K562 (cell line): ENCODE data around the gene ACSL6. TPM values are rescaled to one million over a fixed set of nuclear protein-coding genes. Genes with fewer than 3 reads are reported as not detected.

ENCODE experiments used
- ATAC-seq: fragments of 200-7000 bp; cut with Tn5 transposase; 3 replicates; pipeline ENCODE4 v1.9.1; 2020; ENCODE audit warnings: moderate library complexity
- BruUV-seq: library from RNA; stranded (reverse); fragments of 400-500 nt; replicated peaks from 2 replicates; lab custom pipeline; 2021; lab: Mats Ljungman, UMichigan
- CTCF ChIA-PET: fragments of 300-600 bp; formaldehyde crosslinking; extraction: SDS; loops from one replicate; lab custom pipeline; 2021; ENCODE audit warnings: low intra/inter-chr PET ratio; lab: Yijun Ruan, JAX
- POLR2A ChIA-PET: fragments of 300-600, 350-650 bp; sonication (Branson Sonifier 250); formaldehyde crosslinking; extraction: SDS; loops from one replicate; lab custom pipeline; 2021; ENCODE audit warnings: antibody characterized with exemption, inconsistent platforms; lab: Yijun Ruan, JAX
- DNase-seq, 4 experiments: peaks; one replicate each; pipeline versions ENCODE4 v3.0.0 to v3.0.0-alpha.2; 2011 to 2018; ENCODE audit warnings: low spot score in 3 of 4, mixed read lengths in 3 of 4; ENCODE audit errors: extremely low read depth in 1 of 4
- FAIRE-seq: peaks from 2 replicates; lab custom pipeline; 2011; peaks lifted over from hg19 to GRCh38; lab: Jason Lieb, UNC
- H2AFZ ChIP-seq: 2 replicates; pipeline ENCODE4 v1.6.0; 2011; ENCODE audit warnings: low read depth, low read length, control low read depth, inconsistent platforms
- H3K27ac ChIP-seq: fragments of 200-600 bp; 3 replicates; pipeline ENCODE4 v1.8.0; 2011; ENCODE audit warnings: low read depth, mild to moderate bottlenecking, control low read depth, inconsistent platforms, low read length, moderate library complexity, mixed read lengths; ENCODE audit errors: extremely low read depth
- H3K27me3 ChIP-seq, 2 experiments: fragments of 300-600 bp in 1 of 2; 2 replicates in 1 of 2; 3 replicates in 1 of 2; pipeline versions ENCODE4 v1.6.0 to v1.8.0; 2011; ENCODE audit warnings: inconsistent platforms in 2 of 2, low read length in 2 of 2, mild to moderate bottlenecking in 1 of 2, mixed read lengths in 1 of 2, moderate library complexity in 1 of 2; ENCODE audit not compliant: control insufficient read depth in 2 of 2, insufficient read depth in 2 of 2
- H3K36me3 ChIP-seq: fragments of 300-600 bp; 3 replicates; pipeline ENCODE4 v1.8.0; 2011; ENCODE audit warnings: mild to moderate bottlenecking, low read length, inconsistent platforms; ENCODE audit not compliant: control insufficient read depth, insufficient read depth
- H3K4me1 ChIP-seq, 2 experiments: fragments of 200-600 bp in 1 of 2; replicated peaks in 1 of 2; 2 replicates in 1 of 2; 3 replicates in 1 of 2; pipeline versions ENCODE4 v1.5.1 to v1.8.0; 2011; ENCODE audit warnings: inconsistent platforms in 2 of 2, low read length in 2 of 2, mild to moderate bottlenecking in 1 of 2, mixed read lengths in 1 of 2, moderate library complexity in 1 of 2; ENCODE audit not compliant: control insufficient read depth in 2 of 2, insufficient read depth in 2 of 2
- H3K4me2 ChIP-seq: 2 replicates; pipeline ENCODE4 v1.6.1; 2011; ENCODE audit warnings: low read length, control low read depth, inconsistent platforms, mixed read lengths; ENCODE audit not compliant: insufficient read depth
- H3K4me3 ChIP-seq: fragments of 200-600 bp; sonication (generic), shearing (Covaris generic); 2 replicates; pipeline ENCODE4 v1.5.1; 2016; ENCODE audit warnings: control low read depth, inconsistent platforms
- H3K79me2 ChIP-seq: fragments of 200-600 bp; 3 replicates; pipeline ENCODE4 v1.8.0; 2011; ENCODE audit warnings: low read length, inconsistent platforms; ENCODE audit not compliant: control insufficient read depth, insufficient read depth
- H3K9ac ChIP-seq, 2 experiments: 2 replicates each; pipeline versions ENCODE4 v1.6.0 to v1.6.1; 2011; ENCODE audit warnings: low read depth in 2 of 2, low read length in 2 of 2, control low read depth in 1 of 2, inconsistent platforms in 1 of 2, mild to moderate bottlenecking in 1 of 2, mixed read lengths in 1 of 2; ENCODE audit not compliant: insufficient read depth in 1 of 2
- H3K9me1 ChIP-seq: one replicate; pipeline ENCODE4 v1.6.0; 2011; ENCODE audit warnings: inconsistent platforms, mild to moderate bottlenecking, low read length, moderate library complexity; ENCODE audit not compliant: control insufficient read depth, insufficient read depth
- H3K9me3 ChIP-seq: replicated peaks from 2 replicates; pipeline ENCODE4 v1.5.1; 2011; ENCODE audit warnings: low read depth, low read length, inconsistent platforms; ENCODE audit not compliant: control insufficient read depth, insufficient read depth
- H4K20me1 ChIP-seq: replicated peaks from 2 replicates; pipeline ENCODE4 v1.6.1; 2011; ENCODE audit warnings: low read length, inconsistent platforms, mixed read lengths; ENCODE audit not compliant: control insufficient read depth, insufficient read depth
- BRD9 ChIP-seq: fragments of 450-650 bp; IDR thresholded peaks from 2 replicates; pipeline ENCODE4 v1.6.1; 2018; ENCODE audit warnings: low read depth; ENCODE audit not compliant: partially characterized antibody
- HMG20B ChIP-seq: fragments of 250-450 bp; sonication (Bioruptor Pico); IDR thresholded peaks from 2 replicates; pipeline ENCODE4 v1.5.0; 2021; ENCODE audit warnings: mild to moderate bottlenecking
- JUND ChIP-seq, 2 experiments: IDR thresholded peaks; 2 replicates in 1 of 2; 3 replicates in 1 of 2; pipeline ENCODE4 v1.6.1; 2011; ENCODE audit warnings: borderline replicate concordance in 2 of 2, low read depth in 2 of 2, low read length in 2 of 2, improper control_type of control experiment in 1 of 2, missing biosample characterization in 1 of 2, missing genetic modification characterization in 1 of 2, missing genetic modification reagents in 1 of 2
- SETDB1 ChIP-seq: IDR thresholded peaks from one replicate; pipeline ENCODE4 v1.6.1; 2012; ENCODE audit warnings: low read length, control low read depth, inconsistent platforms
- SMAD3 ChIP-seq: fragments of 450-650 bp; formaldehyde crosslinking; conservative IDR thresholded peaks from 2 replicates; pipeline ENCODE4 v1.4.0; 2020; ENCODE audit warnings: mild to moderate bottlenecking
- ZNF77 ChIP-seq: fragments of 250-450 bp; sonication (Bioruptor Pico); IDR thresholded peaks from 2 replicates; pipeline ENCODE4 v1.5.0; 2020
- WGBS: fragments of 100-300 bp; shearing (Covaris generic); methylation state at CpG from one replicate; pipeline ENCODE4 v1.1.6; 2016; ENCODE audit warnings: low coverage, mixed read lengths; ENCODE audit not compliant: insufficient coverage; ENCODE audit errors: missing lambda C conversion rate; 5-methylcytosine and 5-hydroxymethylcytosine counted together
- in situ Hi-C: fragments of 300-500 bp; cut with MboI; formaldehyde crosslinking; loops from 4 replicates; pipeline ENCODE4 v1.15.0; 2018; ENCODE audit warnings: inconsistent platforms, mixed read lengths
- intact Hi-C: fragments of 100-400 bp; cut with micrococcal nuclease; formaldehyde crosslinking; loops from 2 replicates; pipeline ENCODE4 v1.14.2; 2022
- polyA plus RNA-seq, 8 experiments: library from polyadenylated mRNA; depleted of rRNA in 4 of 8; stranded (reverse) in 5 of 8; unstranded in 3 of 8; fragments of >200 nt; fragmentation: Nextera tagmentation in 2 of 8; fragmentation: Illumina TruSeq in 1 of 8; extraction: Ambion mirVana in 2 of 8; extraction: Trizol in 1 of 8; gene quantifications; 2 replicates each; pipeline versions ENCODE4 v1.2.1 to v1.2.3, GENCODE V29; 2011 to 2014; ENCODE audit warnings: inconsistent platforms in 1 of 8, missing spikeins in 1 of 8
- total RNA-seq, 7 experiments: library from RNA; depleted of rRNA in 6 of 7; stranded (reverse); fragments of >200 nt in 6 of 7; fragmentation: Illumina TruSeq in 2 of 7; extraction: Trizol in 2 of 7; gene quantifications; 2 replicates each; pipeline versions ENCODE4 v1.2.1 to v1.2.3, GENCODE V29; 2011 to 2021; ENCODE audit warnings: low replicate concordance in 1 of 7
- TF ChIP-seq, protein P1 (sequence below), 2 experiments: fragments of 450-650 bp in 1 of 2; sonication (generic) in 1 of 2; formaldehyde crosslinking in 1 of 2; IDR thresholded peaks in 1 of 2; conservative IDR thresholded peaks in 1 of 2; 2 replicates each; pipeline versions ENCODE4 v1.6.1 to v1.8.1; 2016 to 2023; ENCODE audit warnings: mild to moderate bottlenecking in 2 of 2, moderate library complexity in 2 of 2, inconsistent platforms in 1 of 2, missing genetic modification reagents in 1 of 2

ACSL6 gene
- total and polyA plus RNA-seq, 9 of the 15 experiments (the other 6 are each of a cell fraction or from before 2014, with no cell fraction given) = 0.50 to 1.5 (median 0.69) TPM

DNA sequence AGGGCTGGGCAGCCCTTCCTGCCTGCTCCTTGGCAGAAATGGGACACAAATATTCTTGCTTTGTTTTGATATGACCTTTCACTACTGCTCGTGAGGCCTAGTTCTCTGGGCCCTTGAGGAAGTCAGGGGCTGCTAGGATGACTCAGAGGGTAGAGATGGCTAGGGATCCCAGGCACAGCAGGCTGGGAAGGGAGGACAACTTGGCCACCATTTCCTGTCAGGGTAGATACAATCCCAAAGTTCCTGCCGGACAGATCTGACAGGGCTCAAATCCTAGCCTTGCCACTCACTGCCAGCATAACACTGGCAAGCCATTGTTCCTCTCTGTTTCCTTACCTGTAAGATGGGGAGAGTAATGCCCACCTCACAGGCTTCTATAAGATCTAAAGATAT is 34.2 kb downstream of the ACSL6 start:
- in situ Hi-C loops = no loop called here
- Histone ChIP-seq H3K79me2 (no peaks in the 10 kb centered on the region), H2AFZ (peak overlapping the region; percentile 35; the same call in 1 of the 2 replicates), H3K4me3 (no peak overlapping the region), H3K27me3 (no peaks in the 10 kb centered on the region), H3K9ac (no peak overlapping the region), H4K20me1 (no peaks in the 10 kb centered on the region), H3K9me1 (no peaks in the 10 kb centered on the region), H3K4me2 (no peak overlapping the region), H3K4me1 (peaks cover 0 to 3% of the 10 kb centered on the region in 2 experiments; a peak in 1 of 5 replicates), H3K9me3 (no peaks in the 10 kb centered on the region), H3K27ac (no peak overlapping the region), H3K36me3 (no peaks in the 10 kb centered on the region)
- ChIA-PET CTCF (no interaction called here), POLR2A (no interaction called here)
- DNase-seq = peak in 1 of 4 experiments; percentile 22
- intact Hi-C loops = no loop called here
- no peak; the same call in 2 of the 3 replicates for ATAC-seq
- BruUV-seq = no TSS peak
- 38% methylated on average over 2 of the region's 2 CpGs for WGBS
- peak; percentile 73 for FAIRE-seq
- no peak for TF ChIP-seq SMAD3 (CRISPR knock-in tag)
- TF ChIP-seq BRD9 = no peak
- no peak for TF ChIP-seq HMG20B
- TF ChIP-seq, protein P1, sequence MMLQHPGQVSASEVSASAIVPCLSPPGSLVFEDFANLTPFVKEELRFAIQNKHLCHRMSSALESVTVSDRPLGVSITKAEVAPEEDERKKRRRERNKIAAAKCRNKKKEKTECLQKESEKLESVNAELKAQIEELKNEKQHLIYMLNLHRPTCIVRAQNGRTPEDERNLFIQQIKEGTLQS (IDR thresholded peaks at IDR 0.05) = peak; percentile 23; the same call in 1 of the 2 replicates
- TF ChIP-seq, protein P1 (CRISPR knock-in tag; conservative IDR thresholded peaks at IDR 0.05) = no peak
- no peak for TF ChIP-seq SETDB1
- TF ChIP-seq ZNF77 (CRISPR knock-in tag) = no peak
- TF ChIP-seq JUND (IDR thresholded peaks at IDR 0.05; ENCODE audit: borderline replicate concordance, low read depth, low read length) = 0 out of 2 replicates have a peak, but pooled peaks have one; percentile 30
- no peak for TF ChIP-seq JUND (tag; IDR thresholded peaks at IDR 0.05; ENCODE audit: borderline replicate concordance, low read depth, low read length)
